Mammary epithelial cell (primary cell): Measurements from ENCODE around the gene KCTD2.

Experiments
- EZH2 ChIP-seq: IDR thresholded peaks from 2 replicates; pipeline ENCODE4 v1.6.1; 2012; ENCODE audit warnings: low read length, inconsistent platforms, borderline replicate concordance
- TF ChIP-seq, protein P1 (sequence below), 2 donors: IDR thresholded peaks in 1 of 2; conservative IDR thresholded peaks in 1 of 2; 2 replicates each; pipeline ENCODE4 v1.5.1; 2011 to 2012; ENCODE audit warnings: inconsistent platforms in 2 of 2, low read length in 2 of 2, mild to moderate bottlenecking in 2 of 2, control low read depth in 1 of 2, low read depth in 1 of 2; ENCODE audit not compliant: insufficient read depth in 1 of 2; ENCODE audit errors: extremely low read depth in 1 of 2

- TF ChIP-seq, protein P1, sequence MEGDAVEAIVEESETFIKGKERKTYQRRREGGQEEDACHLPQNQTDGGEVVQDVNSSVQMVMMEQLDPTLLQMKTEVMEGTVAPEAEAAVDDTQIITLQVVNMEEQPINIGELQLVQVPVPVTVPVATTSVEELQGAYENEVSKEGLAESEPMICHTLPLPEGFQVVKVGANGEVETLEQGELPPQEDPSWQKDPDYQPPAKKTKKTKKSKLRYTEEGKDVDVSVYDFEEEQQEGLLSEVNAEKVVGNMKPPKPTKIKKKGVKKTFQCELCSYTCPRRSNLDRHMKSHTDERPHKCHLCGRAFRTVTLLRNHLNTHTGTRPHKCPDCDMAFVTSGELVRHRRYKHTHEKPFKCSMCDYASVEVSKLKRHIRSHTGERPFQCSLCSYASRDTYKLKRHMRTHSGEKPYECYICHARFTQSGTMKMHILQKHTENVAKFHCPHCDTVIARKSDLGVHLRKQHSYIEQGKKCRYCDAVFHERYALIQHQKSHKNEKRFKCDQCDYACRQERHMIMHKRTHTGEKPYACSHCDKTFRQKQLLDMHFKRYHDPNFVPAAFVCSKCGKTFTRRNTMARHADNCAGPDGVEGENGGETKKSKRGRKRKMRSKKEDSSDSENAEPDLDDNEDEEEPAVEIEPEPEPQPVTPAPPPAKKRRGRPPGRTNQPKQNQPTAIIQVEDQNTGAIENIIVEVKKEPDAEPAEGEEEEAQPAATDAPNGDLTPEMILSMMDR (conservative IDR thresholded peaks at IDR 0.05 in 1 of 2, IDR thresholded peaks at IDR 0.05 in 1 of 2; ENCODE audit: extremely low read depth in 1 of 2, insufficient read depth in 1 of 2, low read depth in 1 of 2, low read length in 2 of 2): no peak
- TF ChIP-seq EZH2: no peak
Measured at GRCh38 chr17:74999523-74999922, 47.5 kb upstream of the KCTD2 start.
